Renal pelvis (tissue), 12 donors: ENCODE results near the gene INVS. TPM values are rescaled to one million over a fixed set of nuclear protein-coding genes. Genes with fewer than 3 reads are reported as not detected.
"Not testable (repeated sequence)": the region's sequence is repeated elsewhere in the genome, so short reads cannot be mapped to it uniquely, and the experiment has no call there.

Experiments
- DNase-seq: peaks from one replicate; pipeline ENCODE4 v3.0.0-alpha.2; 2013
- long read RNA-seq, 16 experiments: transcript quantifications; one replicate each; lab custom pipeline, GENCODE V29; 2026
- polyA plus RNA-seq, 3 donors: library from polyadenylated mRNA; unstranded; fragments of 120-200 nt; gene quantifications; one replicate each; pipeline ENCODE4 v1.2.1, GENCODE V29; 2013; ENCODE audit not compliant: insufficient read length in 3 of 3

Gene INVS
- 10 to 100 TPM; 15.5 to 21.9 (median 20.4) TPM for polyA plus RNA-seq
- long read RNA-seq, donor 1, partial matches to known transcripts: 0 of 1 reads
- long read RNA-seq, donor 1, other reads (novel, unspliced or antisense): 0 of 1 reads
- long read RNA-seq, donor 2, partial matches to known transcripts: 0 of 1 reads
- long read RNA-seq, donor 2, other reads (novel, unspliced or antisense): 0 of 1 reads
- long read RNA-seq, donor 3: 0 reads
- long read RNA-seq, donor 4, partial matches to known transcripts: 17 of 36 reads
- long read RNA-seq, donor 4, other reads (novel, unspliced or antisense): 19 of 36 reads
- long read RNA-seq, donor 5: 0 reads
- long read RNA-seq, donor 6, partial matches to known transcripts: 22 of 47 reads
- long read RNA-seq, donor 6, other reads (novel, unspliced or antisense): 25 of 47 reads
- long read RNA-seq, donor 7, partial matches to known transcripts: 0 of 1 reads
- long read RNA-seq, donor 7, other reads (novel, unspliced or antisense): 0 of 1 reads
- long read RNA-seq, donor 8, partial matches to known transcripts: 5 of 5 reads
- long read RNA-seq, donor 8, other reads (novel, unspliced or antisense): 0 of 5 reads
- long read RNA-seq, donor 9: 0 reads
- long read RNA-seq, donor 10: 0 reads
- long read RNA-seq, donor 11: 0 reads
- long read RNA-seq, donor 12, partial matches to known transcripts: 28 of 73 reads
- long read RNA-seq, donor 12, other reads (novel, unspliced or antisense): 43 of 73 reads
- long read RNA-seq, donor 13, partial matches to known transcripts: 5 of 34 reads
- long read RNA-seq, donor 13, other reads (novel, unspliced or antisense): 29 of 34 reads
- long read RNA-seq, donor 14: 0 reads
- long read RNA-seq, donor 15, partial matches to known transcripts: 52 of 74 reads
- long read RNA-seq, donor 15, other reads (novel, unspliced or antisense): 21 of 74 reads
- long read RNA-seq, donor 16, partial matches to known transcripts: 25 of 45 reads
- long read RNA-seq, donor 16, other reads (novel, unspliced or antisense): 20 of 45 reads

GRCh38 chr9:100098887-100099721 lies at the start of gene INVS, which contains the start of gene ERP44:
Gene INVS, plus strand, starts transcription at chr9:100099243. Its CDS starts 5,279 bp downstream, at chr9:100104522.
Gene ERP44, minus strand, starts transcription at chr9:100099000. Its CDS starts 160 bp downstream, at chr9:100098840.
- DNase-seq: peak; percentile 100

GRCh38 chr9:100049551-100049950 lies 49.5 kb upstream of the INVS start:
- no peak for DNase-seq

- DNase-seq: no peak
These were observed 46.7 kb upstream of the INVS start for GRCh38 chr9:100052375-100052774.

GRCh38 chr9:100056561-100056960 lies 42.5 kb upstream of the INVS start:
- no peak for DNase-seq

- DNase-seq: no peak
These were observed 41.4 kb upstream of the INVS start for GRCh38 chr9:100057624-100058023.

- DNase-seq: no peak
These were observed 40.1 kb upstream of the INVS start for GRCh38 chr9:100058699-100059579.

- DNase-seq: not testable (repeated sequence)
These were observed 36.4 kb upstream of the INVS start for GRCh38 chr9:100062683-100063082.

GRCh38 chr9:100063185-100063584 lies 35.9 kb upstream of the INVS start:
- DNase-seq: no peak

GRCh38 chr9:100064872-100065581 lies 34.0 kb upstream of the INVS start:
- DNase-seq: no peak

GRCh38 chr9:100066539-100066938 lies 32.5 kb upstream of the INVS start:
- no peak for DNase-seq

GRCh38 chr9:100067990-100068389 lies 31.1 kb upstream of the INVS start:
- not testable (repeated sequence) for DNase-seq

- not testable (repeated sequence) for DNase-seq
These were observed 30.0 kb upstream of the INVS start for GRCh38 chr9:100069068-100069467.

GRCh38 chr9:100070104-100071041 lies 28.7 kb upstream of the INVS start:
- no peak for DNase-seq

- DNase-seq: no peak
These were observed 27.8 kb upstream of the INVS start for GRCh38 chr9:100071271-100071670.

- DNase-seq: no peak
These were observed 26.2 kb upstream of the INVS start for GRCh38 chr9:100072805-100073204.

- no peak for DNase-seq
These were observed 24.9 kb upstream of the INVS start for GRCh38 chr9:100074093-100074492.

GRCh38 chr9:100074989-100075388 lies 24.1 kb upstream of the INVS start:
- no peak for DNase-seq

- not testable (repeated sequence) for DNase-seq
These were observed 22.8 kb upstream of the INVS start for GRCh38 chr9:100076256-100076655.
